RCC 7860 (cell line): ENCODE results near the gene MAPK8IP1.
"Not testable (repeated sequence)": the region's sequence is repeated elsewhere in the genome, so short reads cannot be mapped to it uniquely, and the experiment has no call there.

Experiments
- DNase-seq: peaks from one replicate; pipeline ENCODE4 v3.0.0-alpha.2; 2015; ENCODE audit warnings: low spot score
- FAIRE-seq: peaks from 2 replicates; lab custom pipeline; 2012; peaks lifted over from hg19 to GRCh38; lab: Jason Lieb, UNC

MAPK8IP1 gene

GRCh38 chr11:45885274-45885920 lies at the start of gene MAPK8IP1:
Gene MAPK8IP1 (plus strand): TSS chr11:45885651. CDS start chr11:45885821, 170 bp downstream.
- no peak for FAIRE-seq
- DNase-seq, result no peak

GRCh38 chr11:45839204-45839603 lies 46.2 kb upstream of the MAPK8IP1 start:
- DNase-seq (no peak), FAIRE-seq (no peak)

GRCh38 chr11:45840251-45840650 lies 45.2 kb upstream of the MAPK8IP1 start:
- not testable (repeated sequence) for DNase-seq, FAIRE-seq

GRCh38 chr11:45843158-45843924 lies 42.1 kb upstream of the MAPK8IP1 start:
- peak; percentile 76 for DNase-seq
- no peak for FAIRE-seq

GRCh38 chr11:45844822-45845578 lies 40.5 kb upstream of the MAPK8IP1 start:
- no peak for DNase-seq
- no peak for FAIRE-seq

GRCh38 chr11:45846174-45846675 lies 39.2 kb upstream of the MAPK8IP1 start:
- DNase-seq, result no peak
- no peak for FAIRE-seq

GRCh38 chr11:45846974-45847910 lies 38.2 kb upstream of the MAPK8IP1 start, which contains the start of gene CRY2:
Gene CRY2 (plus strand): TSS chr11:45847475. CDS start chr11:45847491, 16 bp downstream.
- FAIRE-seq (peak; percentile 73), DNase-seq (peak; percentile 93)

GRCh38 chr11:45847911-45848316 lies 37.5 kb upstream of the MAPK8IP1 start:
- DNase-seq (no peak), FAIRE-seq (no peak)

- DNase-seq (no peak), FAIRE-seq (no peak)
Measured at GRCh38 chr11:45848654-45849081, 36.8 kb upstream of the MAPK8IP1 start.

GRCh38 chr11:45850446-45850845 lies 35.0 kb upstream of the MAPK8IP1 start:
- peak; percentile 11 for DNase-seq
- no peak for FAIRE-seq

GRCh38 chr11:45851228-45851627 lies 34.2 kb upstream of the MAPK8IP1 start:
- no peak for FAIRE-seq
- DNase-seq, result no peak

- FAIRE-seq (no peak), DNase-seq (no peak)
Measured at GRCh38 chr11:45852018-45852711, 33.3 kb upstream of the MAPK8IP1 start.

- FAIRE-seq, result no peak
- DNase-seq, result no peak
Measured at GRCh38 chr11:45852712-45853101, 32.7 kb upstream of the MAPK8IP1 start.

- DNase-seq, result no peak
- no peak for FAIRE-seq
Measured at GRCh38 chr11:45853332-45854219, 31.9 kb upstream of the MAPK8IP1 start.

- FAIRE-seq, result no peak
Measured at GRCh38 chr11:45855308-45855707, 30.1 kb upstream of the MAPK8IP1 start.

GRCh38 chr11:45856044-45856468 lies 29.4 kb upstream of the MAPK8IP1 start:
- FAIRE-seq (no peak), DNase-seq (no peak)

More at GRCh38 chr11:45855308-45855707, 30.1 kb upstream of the MAPK8IP1 start:
- DNase-seq, result no peak

- DNase-seq, result peak; percentile 86
- no peak for FAIRE-seq
Measured at GRCh38 chr11:45857961-45858474, 27.4 kb upstream of the MAPK8IP1 start.

GRCh38 chr11:45858751-45859398 lies 26.6 kb upstream of the MAPK8IP1 start:
- no peak for FAIRE-seq

More at GRCh38 chr11:45858751-45859398, 26.6 kb upstream of the MAPK8IP1 start:
- no peak for DNase-seq
